Measurements from ENCODE around the gene GABRB1. TPM values are rescaled to one million over a fixed set of nuclear protein-coding genes. Genes with fewer than 3 reads are reported as not detected.

Gene GABRB1
- polyA plus RNA-seq, 3 donors from 2014 or later, result not detected

DNA sequence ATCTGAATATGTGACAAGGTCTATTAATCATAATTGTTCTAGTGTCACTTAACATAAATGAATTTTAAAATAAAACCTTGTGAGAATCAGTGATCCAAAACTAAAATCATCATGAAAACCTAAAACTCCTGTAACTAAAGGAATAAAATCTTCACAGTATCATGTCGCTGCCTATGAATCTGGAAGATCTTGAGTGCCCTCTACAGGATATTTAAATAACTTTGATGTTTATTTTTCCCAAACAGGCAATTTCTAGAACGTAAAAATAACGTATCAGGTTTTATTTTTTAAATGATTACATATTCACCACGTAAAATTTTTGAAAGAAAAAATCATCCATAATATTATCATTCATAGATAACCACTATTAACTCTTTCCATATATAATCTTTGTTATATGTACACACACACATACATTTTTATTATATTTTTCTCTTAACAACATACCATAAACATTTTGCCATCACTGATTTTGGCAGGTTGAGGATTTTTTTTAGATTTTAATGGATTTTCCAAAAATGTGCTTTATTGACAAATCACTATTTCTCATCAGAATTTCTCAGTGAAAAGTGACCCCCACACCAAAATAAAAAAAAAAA, 352.6 kb downstream of the GABRB1 start:
- H3K4me1 Mint-ChIP-seq, result no peaks in the 10 kb centered on the region
- H3K9me3 Mint-ChIP-seq, result peaks cover 0 to 3% (median 0%) of the 10 kb centered on the region in 6 donors
- H3K36me3 Mint-ChIP-seq, result no peaks in the 10 kb centered on the region
- H3K4me3 Mint-ChIP-seq, result no peak overlapping the region
- DNase-seq, result peak; percentile 5 to 19 (median 6)
- H3K27ac Mint-ChIP-seq, result no peak overlapping the region
- peaks cover 0 to 2% (median 0%) of the 10 kb centered on the region in 3 donors for H3K27me3 Mint-ChIP-seq (ENCODE audit: low read depth in 3 of 3)

DNA sequence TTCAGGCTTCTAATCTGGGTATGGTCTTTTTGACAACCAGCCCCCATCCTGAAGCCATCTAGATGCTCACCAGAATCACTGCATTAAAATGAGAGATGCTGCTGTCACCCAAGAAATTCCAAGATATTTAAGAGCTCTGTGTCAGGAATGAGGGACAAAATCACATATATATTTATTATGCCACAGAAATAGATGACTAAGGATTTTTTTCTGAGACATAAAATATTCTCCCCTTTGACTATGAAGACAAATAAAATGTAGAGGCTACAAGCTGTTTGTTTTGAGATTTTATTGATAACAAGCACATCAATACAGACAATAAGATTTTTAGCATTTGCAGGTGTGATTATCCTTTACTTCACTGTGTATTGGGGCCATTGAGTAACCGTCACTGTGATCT, 354.8 kb downstream of the GABRB1 start:
- H3K27me3 Mint-ChIP-seq (ENCODE audit: low read depth in 3 of 3), result peaks cover 0 to 4% (median 0%) of the 10 kb centered on the region in 3 donors
- no peaks in the 10 kb centered on the region for H3K4me1 Mint-ChIP-seq
- no peak for DNase-seq
- H3K9me3 Mint-ChIP-seq, result peaks cover 0 to 3% (median 0%) of the 10 kb centered on the region in 6 donors
- H3K4me3 Mint-ChIP-seq, result no peak overlapping the region
- H3K36me3 Mint-ChIP-seq, result no peaks in the 10 kb centered on the region
- no peak overlapping the region for H3K27ac Mint-ChIP-seq

DNA sequence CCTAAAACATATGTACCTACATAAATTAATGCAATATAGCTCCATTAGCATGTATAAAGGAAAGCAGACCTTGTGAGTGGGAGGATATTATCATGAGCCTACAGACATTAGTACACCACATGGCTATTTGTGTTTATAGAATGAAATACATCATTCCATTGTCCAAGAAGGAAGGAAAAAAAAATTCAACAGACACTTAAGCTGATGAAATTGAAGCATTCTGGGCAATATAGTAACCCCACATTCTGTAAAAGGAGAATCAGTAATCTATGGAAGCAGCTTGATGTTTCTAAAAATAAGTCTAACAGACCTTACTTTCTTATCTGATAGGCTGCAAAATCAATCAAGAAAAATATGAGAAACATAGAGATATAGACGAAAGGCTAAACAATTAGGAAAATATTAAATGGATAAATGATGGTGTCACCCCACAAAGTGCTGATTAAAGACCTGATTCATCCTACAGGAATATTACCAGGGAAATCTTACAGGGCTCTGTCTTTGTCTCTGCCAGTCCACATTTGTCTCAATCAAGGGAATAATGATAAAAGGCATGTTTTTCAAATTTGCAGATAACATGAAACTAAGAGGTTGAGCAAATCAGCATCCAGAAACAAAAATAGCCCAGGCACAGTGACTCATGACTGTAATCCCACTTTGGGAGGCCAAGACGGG, 355.3 kb downstream of the GABRB1 start:
- H3K27ac Mint-ChIP-seq, result no peak overlapping the region
- peaks cover 0 to 3% (median 0%) of the 10 kb centered on the region in 6 donors for H3K9me3 Mint-ChIP-seq
- H3K4me1 Mint-ChIP-seq, result no peaks in the 10 kb centered on the region
- no peak for DNase-seq
- no peaks in the 10 kb centered on the region for H3K36me3 Mint-ChIP-seq
- H3K4me3 Mint-ChIP-seq, result no peak overlapping the region
- peaks cover 0 to 4% (median under 1%) of the 10 kb centered on the region in 3 donors for H3K27me3 Mint-ChIP-seq (ENCODE audit: low read depth in 3 of 3)

DNA sequence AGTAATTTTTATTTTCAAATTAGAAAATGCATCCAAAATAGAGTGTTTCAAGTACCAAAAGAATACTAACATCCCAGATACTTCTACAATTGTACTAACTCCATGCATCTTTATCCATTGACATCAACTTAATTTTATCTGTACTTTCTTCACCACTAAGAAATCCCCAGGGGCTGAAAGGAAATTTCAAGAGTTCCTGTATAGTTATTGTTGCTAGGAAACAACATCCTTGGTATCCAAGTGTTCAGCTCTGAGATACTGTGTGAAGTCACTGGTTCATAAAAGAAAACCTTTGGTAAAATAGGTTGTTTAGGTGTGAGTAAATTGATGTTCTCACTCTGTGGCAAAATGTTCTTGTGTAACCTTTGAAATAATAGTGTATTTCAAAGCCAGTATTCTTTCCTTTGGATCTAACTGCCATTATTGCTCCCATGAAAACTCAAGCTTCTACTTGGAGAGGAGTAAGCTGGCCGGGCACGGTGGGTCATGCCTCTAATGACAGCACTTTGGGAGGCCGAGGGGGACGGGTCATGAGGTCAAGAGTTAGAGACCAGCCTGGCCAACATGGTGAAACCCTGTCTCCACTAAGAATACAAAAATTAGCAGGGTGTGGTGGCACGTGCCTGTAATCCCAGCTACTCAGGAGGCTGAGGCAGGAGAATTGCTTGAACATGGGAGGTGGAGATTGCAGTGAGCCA, 359.2 kb downstream of the GABRB1 start:
- no peaks in the 10 kb centered on the region for H3K36me3 Mint-ChIP-seq
- H3K9me3 Mint-ChIP-seq, result peaks cover 0 to 3% (median 0%) of the 10 kb centered on the region in 6 donors
- DNase-seq, result no peak
- H3K4me1 Mint-ChIP-seq, result no peaks in the 10 kb centered on the region
- H3K27me3 Mint-ChIP-seq (ENCODE audit: low read depth in 3 of 3), result peaks cover 2 to 5% (median 3%) of the 10 kb centered on the region in 3 donors
- no peak overlapping the region for H3K4me3 Mint-ChIP-seq
- H3K27ac Mint-ChIP-seq, result no peak overlapping the region

DNA sequence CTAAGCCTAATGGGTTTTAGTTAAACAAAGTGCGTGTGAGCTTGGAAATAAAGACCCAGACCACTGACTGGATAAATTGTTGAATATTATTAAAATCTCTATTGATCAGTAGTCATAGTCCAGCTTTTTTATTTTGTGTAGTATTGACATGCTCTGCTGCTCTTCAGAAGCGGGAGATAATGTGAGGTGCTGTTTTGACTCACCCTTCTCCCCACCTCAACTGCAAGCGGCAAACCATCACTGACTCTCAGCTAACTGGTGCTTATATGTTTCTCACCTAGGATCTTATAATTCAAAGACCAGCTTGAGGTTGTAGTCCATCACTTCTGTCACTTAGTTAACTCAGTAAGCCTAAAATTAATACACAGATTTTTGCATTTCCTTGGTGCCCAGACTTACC, 359.9 kb downstream of the GABRB1 start:
- Mint-ChIP-seq H3K27ac (no peak overlapping the region), H3K36me3 (no peaks in the 10 kb centered on the region), H3K4me3 (no peak overlapping the region), H3K9me3 (peaks cover 0 to 3% (median 0%) of the 10 kb centered on the region in 6 donors), H3K27me3 (ENCODE audit: low read depth in 3 of 3) (peaks cover 2 to 5% (median 3%) of the 10 kb centered on the region in 3 donors), H3K4me1 (no peaks in the 10 kb centered on the region)
- DNase-seq, result no peak

DNA sequence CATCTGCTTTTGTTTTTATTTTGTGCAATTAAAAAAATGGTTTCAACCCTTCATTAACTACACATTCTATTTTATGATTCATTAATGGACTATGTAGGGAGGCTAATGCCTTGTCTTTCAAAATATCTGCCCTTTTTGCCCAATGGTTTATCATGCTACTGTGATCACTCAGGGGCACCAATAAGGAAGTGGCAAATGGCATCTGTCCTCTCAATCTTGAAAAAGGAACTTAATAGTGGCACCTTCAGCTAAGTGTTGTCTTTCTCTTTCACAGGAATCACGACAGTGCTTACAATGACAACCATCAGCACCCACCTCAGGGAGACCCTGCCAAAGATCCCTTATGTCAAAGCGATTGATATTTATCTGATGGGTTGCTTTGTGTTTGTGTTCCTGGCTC, 375.0 kb downstream of the GABRB1 start:
- no peaks in the 10 kb centered on the region for H3K27me3 Mint-ChIP-seq (ENCODE audit: low read depth in 3 of 3)
- H3K4me3 Mint-ChIP-seq, result no peak overlapping the region
- H3K4me1 Mint-ChIP-seq, result no peaks in the 10 kb centered on the region
- H3K27ac Mint-ChIP-seq, result no peak overlapping the region
- no peaks in the 10 kb centered on the region for H3K36me3 Mint-ChIP-seq
- H3K9me3 Mint-ChIP-seq, result peaks cover 0 to 3% (median 0%) of the 10 kb centered on the region in 6 donors
- no peak for DNase-seq

DNA sequence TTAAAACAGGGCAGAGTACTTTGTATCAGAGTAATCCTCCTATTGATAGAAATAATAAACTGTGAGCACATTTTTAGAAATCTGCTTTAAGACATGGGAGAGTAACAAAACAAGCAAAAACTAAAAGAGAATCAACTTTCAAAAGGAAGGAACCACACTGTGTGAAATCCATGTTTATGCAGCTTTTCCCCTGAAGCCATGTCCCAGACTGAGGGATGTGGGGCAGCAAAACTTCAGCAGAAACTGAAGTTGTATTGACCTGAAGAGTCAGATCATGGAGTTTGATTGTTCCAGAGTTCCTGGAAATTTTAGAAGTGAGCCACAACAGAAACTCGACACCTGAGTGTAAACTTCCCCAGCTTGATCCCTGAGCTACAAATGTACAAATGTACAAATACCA, 378.9 kb downstream of the GABRB1 start:
- H3K4me1 Mint-ChIP-seq, result no peaks in the 10 kb centered on the region
- H3K27me3 Mint-ChIP-seq (ENCODE audit: low read depth in 3 of 3), result peaks cover 0 to 2% (median 0%) of the 10 kb centered on the region in 3 donors
- DNase-seq, result no peak
- H3K9me3 Mint-ChIP-seq, result peaks cover 0 to 3% (median 0%) of the 10 kb centered on the region in 6 donors
- H3K36me3 Mint-ChIP-seq, result no peaks in the 10 kb centered on the region
- H3K27ac Mint-ChIP-seq, result no peak overlapping the region
- H3K4me3 Mint-ChIP-seq, result no peak overlapping the region

DNA sequence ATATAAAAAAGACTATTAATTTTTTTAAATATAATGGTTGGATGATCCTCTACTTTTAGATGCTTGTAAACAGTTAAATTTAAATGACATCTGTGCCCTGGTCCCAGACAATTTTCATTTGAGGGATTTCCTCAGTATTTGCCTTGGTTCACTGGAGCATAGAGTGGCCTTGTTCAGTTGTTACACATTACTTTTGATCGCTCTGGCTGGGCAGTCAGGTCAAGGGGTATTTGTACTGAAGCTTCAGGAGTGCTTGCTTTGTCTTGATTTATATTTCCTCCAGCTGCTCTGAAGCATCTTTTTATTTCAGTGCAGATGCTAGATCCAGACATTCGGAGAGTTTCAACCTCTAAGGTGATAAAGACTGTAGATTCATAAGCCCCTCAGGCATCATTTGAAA, 382.2 kb downstream of the GABRB1 start:
- Mint-ChIP-seq H3K27me3 (ENCODE audit: low read depth in 3 of 3) (peaks cover 0 to 2% (median 1%) of the 10 kb centered on the region in 3 donors), H3K27ac (no peak overlapping the region), H3K4me3 (no peak overlapping the region), H3K9me3 (peaks cover 0 to 2% (median 0%) of the 10 kb centered on the region in 6 donors), H3K4me1 (no peaks in the 10 kb centered on the region), H3K36me3 (no peaks in the 10 kb centered on the region)
- no peak for DNase-seq

DNA sequence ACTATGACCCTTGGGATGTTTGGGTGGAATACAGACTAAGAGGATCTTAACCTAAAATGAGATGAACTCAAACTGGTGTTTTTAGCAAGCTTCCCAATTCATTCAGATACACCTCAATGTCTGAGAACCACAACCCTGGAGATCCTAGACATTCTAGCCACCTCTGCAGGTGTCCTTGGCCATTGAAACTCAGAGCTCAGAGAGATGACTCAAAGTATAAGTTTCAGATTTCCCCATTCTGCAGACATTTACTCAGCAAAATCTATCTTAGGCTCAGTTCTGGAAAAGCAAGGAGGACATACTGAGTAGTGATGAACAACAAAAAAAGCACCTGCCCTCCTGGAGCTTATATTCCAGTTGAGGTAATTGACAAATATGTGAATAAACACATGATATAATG, 384.4 kb downstream of the GABRB1 start:
- Mint-ChIP-seq H3K27me3 (ENCODE audit: low read depth in 3 of 3) (peaks cover 0 to 2% (median 1%) of the 10 kb centered on the region in 3 donors), H3K36me3 (no peaks in the 10 kb centered on the region), H3K27ac (no peak overlapping the region), H3K9me3 (no peaks in the 10 kb centered on the region), H3K4me1 (no peaks in the 10 kb centered on the region), H3K4me3 (no peak overlapping the region)
- DNase-seq, result no peak

DNA sequence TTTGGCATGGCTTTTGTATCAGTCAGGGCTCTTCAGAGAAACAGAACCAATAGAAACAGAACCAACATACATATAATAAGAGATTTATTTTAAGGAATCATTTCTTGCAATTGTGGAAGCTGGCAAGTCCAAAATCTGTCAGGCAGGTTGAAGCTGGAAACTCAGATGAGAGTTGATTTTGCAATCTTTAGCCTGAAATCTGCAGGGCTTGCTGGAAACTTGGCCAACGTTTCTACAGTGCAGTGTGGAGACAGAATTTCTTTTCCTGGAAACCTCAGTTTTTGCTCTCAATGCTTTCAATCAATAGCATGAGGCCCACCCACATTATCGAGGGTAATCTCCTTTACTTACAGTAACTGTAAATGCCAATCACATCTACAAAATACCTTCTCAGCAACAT, 386.8 kb downstream of the GABRB1 start:
- no peak overlapping the region for H3K27ac Mint-ChIP-seq
- H3K36me3 Mint-ChIP-seq, result no peaks in the 10 kb centered on the region
- H3K4me1 Mint-ChIP-seq, result no peaks in the 10 kb centered on the region
- no peaks in the 10 kb centered on the region for H3K9me3 Mint-ChIP-seq
- DNase-seq, result no peak
- no peak overlapping the region for H3K4me3 Mint-ChIP-seq
- H3K27me3 Mint-ChIP-seq (ENCODE audit: low read depth in 3 of 3), result peaks cover 0 to 3% (median 2%) of the 10 kb centered on the region in 3 donors

DNA sequence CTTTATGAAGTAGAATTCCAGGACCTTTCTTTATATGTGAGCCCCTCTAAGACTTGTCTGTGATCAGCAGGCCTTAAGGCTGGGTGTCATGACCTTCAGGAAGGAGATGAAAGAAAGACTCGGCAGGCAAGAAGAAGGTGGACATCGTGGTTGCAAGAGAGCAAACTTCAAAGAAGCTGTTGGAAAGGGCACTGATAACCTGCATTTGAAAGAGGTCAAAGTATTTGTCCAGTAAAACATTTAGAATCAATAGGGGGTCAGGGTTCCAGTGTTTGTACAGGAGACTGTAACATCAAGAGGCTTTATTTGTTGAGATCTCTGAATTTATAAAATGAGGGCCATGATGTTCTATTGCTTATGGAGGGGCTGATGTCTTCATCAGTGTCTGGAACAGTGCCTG, 387.9 kb downstream of the GABRB1 start:
- H3K4me1 Mint-ChIP-seq, result no peaks in the 10 kb centered on the region
- H3K36me3 Mint-ChIP-seq, result no peaks in the 10 kb centered on the region
- H3K4me3 Mint-ChIP-seq, result no peak overlapping the region
- peaks cover 2 to 5% (median 2%) of the 10 kb centered on the region in 3 donors for H3K27me3 Mint-ChIP-seq (ENCODE audit: low read depth in 3 of 3)
- no peak overlapping the region for H3K27ac Mint-ChIP-seq
- H3K9me3 Mint-ChIP-seq, result no peaks in the 10 kb centered on the region
- no peak for DNase-seq

DNA sequence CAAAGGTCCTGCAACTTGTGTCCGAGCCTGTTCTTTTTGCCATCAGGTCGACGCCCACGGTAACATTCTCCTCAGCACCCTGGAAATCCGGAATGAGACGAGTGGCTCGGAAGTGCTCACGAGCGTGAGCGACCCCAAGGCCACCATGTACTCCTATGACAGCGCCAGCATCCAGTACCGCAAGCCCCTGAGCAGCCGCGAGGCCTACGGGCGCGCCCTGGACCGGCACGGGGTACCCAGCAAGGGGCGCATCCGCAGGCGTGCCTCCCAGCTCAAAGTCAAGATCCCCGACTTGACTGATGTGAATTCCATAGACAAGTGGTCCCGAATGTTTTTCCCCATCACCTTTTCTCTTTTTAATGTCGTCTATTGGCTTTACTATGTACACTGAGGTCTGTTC, 394.3 kb downstream of the GABRB1 start:
- Mint-ChIP-seq H3K9me3 (peaks cover 0 to 2% (median 0%) of the 10 kb centered on the region in 6 donors), H3K4me1 (no peaks in the 10 kb centered on the region), H3K27me3 (ENCODE audit: low read depth in 3 of 3) (peaks cover 2 to 5% (median 2%) of the 10 kb centered on the region in 3 donors), H3K4me3 (no peak overlapping the region), H3K36me3 (peaks cover 0 to 4% (median 0%) of the 10 kb centered on the region in 3 donors), H3K27ac (no peak overlapping the region)
- no peak for DNase-seq

DNA sequence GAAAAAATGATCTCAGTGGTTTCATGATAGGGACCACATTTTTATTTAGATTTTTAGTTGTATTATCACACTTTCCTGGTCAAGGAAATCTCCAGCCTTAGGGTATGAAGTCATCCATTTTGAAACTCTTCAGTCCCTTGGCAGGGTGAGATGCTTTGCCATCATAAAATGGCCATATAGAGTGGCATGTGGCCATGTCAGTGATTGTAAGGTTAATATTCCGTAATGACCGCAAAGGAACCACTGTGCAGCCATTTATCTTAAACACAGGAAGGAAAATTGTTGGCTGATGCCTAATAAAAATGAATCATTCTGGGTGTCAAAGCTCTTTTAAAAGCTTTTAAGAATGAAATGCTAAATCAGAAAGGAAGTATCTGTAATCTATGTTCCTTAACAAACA, 396.6 kb downstream of the GABRB1 start:
- H3K4me3 Mint-ChIP-seq, result no peak overlapping the region
- peaks cover 0 to 4% (median 0%) of the 10 kb centered on the region in 3 donors for H3K36me3 Mint-ChIP-seq
- no peaks in the 10 kb centered on the region for H3K4me1 Mint-ChIP-seq
- peaks cover 0 to 2% (median 0%) of the 10 kb centered on the region in 6 donors for H3K9me3 Mint-ChIP-seq
- H3K27me3 Mint-ChIP-seq (ENCODE audit: low read depth in 3 of 3), result peaks cover 0 to 3% (median 2%) of the 10 kb centered on the region in 3 donors
- no peak for DNase-seq
- H3K27ac Mint-ChIP-seq, result no peak overlapping the region

DNA sequence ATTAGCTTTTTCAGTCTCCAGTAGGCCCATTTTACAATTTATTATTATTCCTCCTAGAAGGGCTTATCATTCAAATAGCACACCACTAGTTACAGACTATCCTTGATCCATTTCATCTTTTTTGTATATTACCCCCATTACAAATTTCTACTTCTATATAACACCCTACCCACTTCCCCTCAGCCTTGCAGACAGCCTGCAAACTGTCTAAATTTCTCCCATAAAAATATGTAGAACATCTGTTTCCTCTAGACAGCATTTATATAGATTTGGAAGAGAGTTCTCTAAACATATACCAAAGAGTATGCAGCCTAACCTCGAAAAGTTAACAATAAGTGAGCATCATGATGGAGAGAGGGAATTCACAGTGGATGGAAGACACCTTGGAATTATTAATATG, 401.4 kb downstream of the GABRB1 start:
- DNase-seq, result no peak
- Mint-ChIP-seq H3K4me1 (no peaks in the 10 kb centered on the region), H3K36me3 (peaks cover 0 to 4% (median 0%) of the 10 kb centered on the region in 3 donors), H3K27me3 (ENCODE audit: low read depth in 3 of 3) (peaks cover 0 to 3% (median 2%) of the 10 kb centered on the region in 3 donors), H3K27ac (no peak overlapping the region), H3K4me3 (no peak overlapping the region), H3K9me3 (no peaks in the 10 kb centered on the region)

All from immature natural killer cell (primary cell).